SU-DHL-6 (cell line): ENCODE data around the gene ZNF605.
"Not testable (repeated sequence)": the region's sequence is repeated elsewhere in the genome, so short reads cannot be mapped to it uniquely, and the experiment has no call there.

Experiments used
- H2AFZ ChIP-seq: fragments of 200-600 bp; sonication (generic); 2 replicates; pipeline ENCODE4 v1.6.1; 2014; ENCODE audit warnings: low read depth, mild to moderate bottlenecking, moderate library complexity, mixed read lengths, antibody characterized with exemption, low read length; ENCODE audit not compliant: severe bottlenecking
- H3F3A ChIP-seq: fragments of 200-600 bp; shearing (Covaris generic); 2 replicates; pipeline ENCODE4 v1.6.0; 2016; ENCODE audit warnings: antibody characterized with exemption, mild to moderate bottlenecking; ENCODE audit not compliant: insufficient read depth
- H3K27ac ChIP-seq: fragments of 200-600 bp; sonication (generic); 2 replicates; pipeline ENCODE4 v1.5.1; 2016; ENCODE audit warnings: low read depth, mild to moderate bottlenecking, low read length, moderate library complexity, mixed read lengths
- H3K27me3 ChIP-seq: fragments of 200-600 bp; sonication (generic), shearing (Covaris generic); 2 replicates; pipeline ENCODE4 v1.6.0; 2014; ENCODE audit warnings: mild to moderate bottlenecking, low read length
- H3K36me3 ChIP-seq: fragments of 200-600 bp; sonication (generic); 2 replicates; pipeline ENCODE4 v1.6.1; 2014; ENCODE audit warnings: mild to moderate bottlenecking, low read length, mixed read lengths
- H3K4me2 ChIP-seq: fragments of 300-600, 200-600 bp; shearing (Covaris generic), sonication (generic); 2 replicates; pipeline ENCODE4 v1.6.0; 2014; ENCODE audit warnings: low read length, low read depth, mild to moderate bottlenecking; ENCODE audit not compliant: poor library complexity, severe bottlenecking
- H3K4me3 ChIP-seq: fragments of 200-600 bp; sonication (generic); 2 replicates; pipeline ENCODE4 v1.5.1; 2014; ENCODE audit warnings: antibody characterized with exemption, low read length, mild to moderate bottlenecking, mixed read lengths; ENCODE audit not compliant: insufficient read depth, poor library complexity, severe bottlenecking
- H3K79me2 ChIP-seq: fragments of 200-600 bp; sonication (generic); 2 replicates; pipeline ENCODE4 v1.6.1; 2014; ENCODE audit warnings: mild to moderate bottlenecking, low read length, moderate library complexity; ENCODE audit not compliant: insufficient read depth
- H3K9ac ChIP-seq: fragments of 200-600 bp; sonication (generic); 2 replicates; pipeline ENCODE4 v1.7.0; 2014; ENCODE audit warnings: mild to moderate bottlenecking, low read length
- H3K9me2 ChIP-seq: fragments of 200-600 bp; sonication (generic); replicated peaks from 2 replicates; pipeline ENCODE4 v1.6.1; 2014; ENCODE audit warnings: low read length; ENCODE audit not compliant: insufficient read depth
- H3K9me3 ChIP-seq: fragments of 200-600 bp; sonication (generic); 2 replicates; pipeline ENCODE4 v1.6.1; 2014; ENCODE audit warnings: low read length, mixed read lengths; ENCODE audit not compliant: insufficient read depth
- H4K20me1 ChIP-seq: fragments of 200-600 bp; sonication (generic); 2 replicates; pipeline ENCODE4 v1.6.1; 2014; ENCODE audit warnings: low read depth, mild to moderate bottlenecking, antibody characterized with exemption, low read length, moderate library complexity, mixed read lengths
- EZH2phosphoT487 ChIP-seq: fragments of 200-600 bp; sonication (generic), shearing (Covaris generic); conservative IDR thresholded peaks from 2 replicates; pipeline ENCODE4 v1.6.1; 2018; ENCODE audit warnings: mild to moderate bottlenecking, antibody characterized with exemption, low read length, moderate library complexity, mixed read lengths
- TF ChIP-seq, protein P1 (sequence below): fragments of 200-600 bp; sonication (generic); IDR thresholded peaks from one replicate; pipeline ENCODE4 v1.5.1; 2017; ENCODE audit warnings: antibody characterized with exemption, mild to moderate bottlenecking, low read length, moderate library complexity; ENCODE audit not compliant: insufficient read depth, poor library complexity, severe bottlenecking

Gene ZNF605

GRCh38 chr12:132941336-132941954 is 14.7 kb downstream of the ZNF605 start:
- H2AFZ ChIP-seq = no peak overlapping the region
- H3K79me2 ChIP-seq = no peaks in the 10 kb centered on the region
- H3K9me3 ChIP-seq = peaks cover 7% of the 10 kb centered on the region; the same call in 1 of the 2 replicates
- no peaks in the 10 kb centered on the region for H3F3A ChIP-seq
- TF ChIP-seq, protein P1, sequence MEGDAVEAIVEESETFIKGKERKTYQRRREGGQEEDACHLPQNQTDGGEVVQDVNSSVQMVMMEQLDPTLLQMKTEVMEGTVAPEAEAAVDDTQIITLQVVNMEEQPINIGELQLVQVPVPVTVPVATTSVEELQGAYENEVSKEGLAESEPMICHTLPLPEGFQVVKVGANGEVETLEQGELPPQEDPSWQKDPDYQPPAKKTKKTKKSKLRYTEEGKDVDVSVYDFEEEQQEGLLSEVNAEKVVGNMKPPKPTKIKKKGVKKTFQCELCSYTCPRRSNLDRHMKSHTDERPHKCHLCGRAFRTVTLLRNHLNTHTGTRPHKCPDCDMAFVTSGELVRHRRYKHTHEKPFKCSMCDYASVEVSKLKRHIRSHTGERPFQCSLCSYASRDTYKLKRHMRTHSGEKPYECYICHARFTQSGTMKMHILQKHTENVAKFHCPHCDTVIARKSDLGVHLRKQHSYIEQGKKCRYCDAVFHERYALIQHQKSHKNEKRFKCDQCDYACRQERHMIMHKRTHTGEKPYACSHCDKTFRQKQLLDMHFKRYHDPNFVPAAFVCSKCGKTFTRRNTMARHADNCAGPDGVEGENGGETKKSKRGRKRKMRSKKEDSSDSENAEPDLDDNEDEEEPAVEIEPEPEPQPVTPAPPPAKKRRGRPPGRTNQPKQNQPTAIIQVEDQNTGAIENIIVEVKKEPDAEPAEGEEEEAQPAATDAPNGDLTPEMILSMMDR = no peak
- TF ChIP-seq EZH2phosphoT487 = no peak
- H3K27me3 ChIP-seq = no peaks in the 10 kb centered on the region
- H3K9me2 ChIP-seq = no peaks in the 10 kb centered on the region
- no peak overlapping the region for H3K4me2 ChIP-seq
- H3K27ac ChIP-seq = no peak overlapping the region
- no peaks in the 10 kb centered on the region for H4K20me1 ChIP-seq
- H3K4me3 ChIP-seq = no peak overlapping the region
- no peak overlapping the region for H3K9ac ChIP-seq
- H3K36me3 ChIP-seq = peaks cover 20% of the 10 kb centered on the region

DNA sequence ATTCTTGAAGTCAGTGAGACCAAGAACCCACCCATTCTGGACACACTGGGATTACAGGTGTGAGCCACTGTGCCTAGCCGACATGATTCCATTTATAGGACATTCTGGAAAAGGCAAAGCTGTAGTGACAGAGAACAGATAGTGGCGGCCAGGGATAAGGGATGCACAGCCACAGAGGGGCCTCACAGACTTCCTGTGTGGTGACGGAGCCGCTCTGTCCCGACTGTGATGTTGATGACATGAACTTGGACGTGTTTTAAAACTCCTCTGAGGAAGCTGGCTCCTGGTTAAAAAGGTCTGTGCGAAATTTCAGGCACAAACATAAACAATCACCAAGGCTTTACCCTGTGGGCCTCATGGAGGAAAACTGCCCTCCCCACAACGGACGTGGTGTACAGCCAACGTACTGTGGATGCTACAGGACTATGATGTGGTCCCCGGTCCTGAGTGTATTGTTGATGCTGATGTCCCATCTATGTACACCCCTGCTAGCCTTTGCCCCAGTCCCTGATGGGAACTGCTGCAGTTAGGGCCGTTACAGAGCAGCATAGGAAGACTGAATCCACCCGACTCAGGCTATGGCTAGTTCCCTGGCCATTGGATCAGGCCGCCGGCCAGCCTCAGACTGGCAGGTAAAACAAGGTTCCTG is 15.9 kb downstream of the ZNF605 start:
- H2AFZ ChIP-seq = no peak overlapping the region
- H3K27me3 ChIP-seq = no peaks in the 10 kb centered on the region
- H3K4me2 ChIP-seq = no peak overlapping the region
- H3K9me2 ChIP-seq = no peaks in the 10 kb centered on the region
- H3K9me3 ChIP-seq = peaks cover 10% of the 10 kb centered on the region; the same call in 1 of the 2 replicates
- H3F3A ChIP-seq = no peaks in the 10 kb centered on the region
- TF ChIP-seq, protein P1 = no peak
- no peak for TF ChIP-seq EZH2phosphoT487
- no peaks in the 10 kb centered on the region for H4K20me1 ChIP-seq
- H3K4me3 ChIP-seq = no peak overlapping the region
- H3K9ac ChIP-seq = no peak overlapping the region
- no peak overlapping the region for H3K27ac ChIP-seq
- H3K36me3 ChIP-seq = peaks cover 21% of the 10 kb centered on the region
- no peaks in the 10 kb centered on the region for H3K79me2 ChIP-seq

- Histone ChIP-seq H3K36me3 (peaks cover 11% of the 10 kb centered on the region; the same call in 1 of the 2 replicates), H3K9me3 (peaks cover 10% of the 10 kb centered on the region; the same call in 1 of the 2 replicates)
- H3K27me3 ChIP-seq, H3K4me2 ChIP-seq, H3K9ac ChIP-seq, H2AFZ ChIP-seq, H3K27ac ChIP-seq, H3F3A ChIP-seq, H4K20me1 ChIP-seq, H3K9me2 ChIP-seq, H3K79me2 ChIP-seq, H3K4me3 ChIP-seq: not testable (repeated sequence)
Measured at GRCh38 chr12:132938807-132939206, 17.3 kb downstream of the ZNF605 start.

DNA sequence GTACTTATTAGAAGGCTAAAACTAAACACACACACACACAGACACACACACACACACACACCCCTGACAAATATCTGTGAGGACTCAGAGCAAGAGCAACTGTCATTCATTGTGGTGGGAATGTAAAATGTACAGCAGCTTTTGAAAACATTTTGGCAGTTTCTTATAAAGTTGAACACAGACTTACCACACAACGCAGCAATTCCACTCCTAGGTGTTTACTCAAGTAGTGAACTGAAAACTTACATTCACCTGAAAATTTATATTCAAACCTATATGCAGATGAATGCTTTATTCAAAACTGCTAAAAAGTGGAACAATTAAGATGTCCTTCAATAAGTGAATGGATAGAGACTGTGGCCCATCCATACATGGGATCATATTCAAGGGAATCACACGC is 18.6 kb downstream of the ZNF605 start:
- Histone ChIP-seq H3K9ac (no peak overlapping the region), H3K4me3 (no peak overlapping the region), H3K79me2 (no peaks in the 10 kb centered on the region), H2AFZ (no peak overlapping the region), H3K36me3 (peaks cover 17% of the 10 kb centered on the region; the same call in 1 of the 2 replicates), H4K20me1 (no peaks in the 10 kb centered on the region), H3K9me3 (peaks cover 17% of the 10 kb centered on the region; the same call in 1 of the 2 replicates), H3K27ac (no peak overlapping the region), H3K9me2 (no peaks in the 10 kb centered on the region), H3K27me3 (no peaks in the 10 kb centered on the region), H3F3A (no peaks in the 10 kb centered on the region), H3K4me2 (no peak overlapping the region)
- no peak for TF ChIP-seq EZH2phosphoT487
- TF ChIP-seq, protein P1 = no peak

GRCh38 chr12:132936921-132937320 is 19.2 kb downstream of the ZNF605 start:
- not testable (repeated sequence) for H2AFZ ChIP-seq, H3K4me3 ChIP-seq, H3K9ac ChIP-seq, H4K20me1 ChIP-seq, H3K27me3 ChIP-seq, H3K27ac ChIP-seq, H3K4me2 ChIP-seq, H3K79me2 ChIP-seq, H3K9me2 ChIP-seq, H3F3A ChIP-seq
- Histone ChIP-seq H3K9me3 (peaks cover 22% of the 10 kb centered on the region; the same call in 1 of the 2 replicates), H3K36me3 (peaks cover 18% of the 10 kb centered on the region; the same call in 1 of the 2 replicates)
